MM.1S (cell line): ENCODE data around the gene PLCG2.

ENCODE experiments used
- DNase-seq: peaks from one replicate; pipeline ENCODE4 v3.0.0-alpha.2; 2015
- H2AFZ ChIP-seq: fragments of 300-600 bp; sonication (generic); 2 replicates; pipeline ENCODE4 v1.6.0; 2016; ENCODE audit warnings: antibody characterized with exemption, low read length
- H3F3A ChIP-seq: fragments of 300-600 bp; sonication (generic); 2 replicates; pipeline ENCODE4 v1.6.1; 2016; ENCODE audit warnings: mild to moderate bottlenecking, antibody characterized with exemption, low read length, moderate library complexity, mixed read lengths; ENCODE audit not compliant: insufficient read depth
- H3K27ac ChIP-seq: fragments of 300-600 bp; sonication (generic); 2 replicates; pipeline ENCODE4 v1.5.1; 2016; ENCODE audit warnings: mild to moderate bottlenecking, low read length
- H3K27me3 ChIP-seq: fragments of 300-600 bp; sonication (generic); replicated peaks from 2 replicates; pipeline ENCODE4 v1.6.0; 2016; ENCODE audit warnings: low read length; ENCODE audit not compliant: insufficient read depth
- H3K36me3 ChIP-seq: fragments of 300-600 bp; sonication (generic); replicated peaks from 2 replicates; pipeline ENCODE4 v1.6.1; 2016; ENCODE audit warnings: mild to moderate bottlenecking, low read length, mixed read lengths; ENCODE audit not compliant: insufficient read depth
- H3K4me1 ChIP-seq: fragments of 300-600 bp; sonication (generic); 2 replicates; pipeline ENCODE4 v1.6.1; 2016; ENCODE audit warnings: low read length, mixed read lengths
- H3K4me2 ChIP-seq: fragments of 300-600 bp; sonication (generic); 2 replicates; pipeline ENCODE4 v1.6.0; 2016; ENCODE audit warnings: low read depth, low read length
- H3K4me3 ChIP-seq: fragments of 300-600 bp; sonication (generic); 2 replicates; pipeline ENCODE4 v1.5.1; 2016; ENCODE audit warnings: low read length, mixed read lengths
- H3K79me2 ChIP-seq: fragments of 300-600 bp; sonication (generic); 2 replicates; pipeline ENCODE4 v1.6.1; 2016; ENCODE audit warnings: mixed run types, low read length, mixed read lengths
- H3K9ac ChIP-seq: fragments of 300-600 bp; sonication (generic); 2 replicates; pipeline ENCODE4 v1.6.1; 2016; ENCODE audit warnings: low read length, mixed read lengths
- H3K9me2 ChIP-seq: fragments of 300-600 bp; sonication (generic); replicated peaks from 2 replicates; pipeline ENCODE4 v1.6.1; 2016; ENCODE audit warnings: mild to moderate bottlenecking, low read length, mixed read lengths; ENCODE audit not compliant: insufficient read depth
- H3K9me3 ChIP-seq: fragments of 300-600 bp; sonication (generic); replicated peaks from 2 replicates; pipeline ENCODE4 v1.6.1; 2016; ENCODE audit warnings: mild to moderate bottlenecking, low read length, mixed read lengths; ENCODE audit not compliant: insufficient read depth
- H4K20me1 ChIP-seq: fragments of 300-600 bp; sonication (generic); 2 replicates; pipeline ENCODE4 v1.6.1; 2016; ENCODE audit warnings: mild to moderate bottlenecking, low read length, moderate library complexity, mixed read lengths; ENCODE audit not compliant: insufficient read depth
- EZH2 ChIP-seq: fragments of 300-600 bp; sonication (generic); optimal IDR thresholded peaks from 2 replicates; pipeline ENCODE3; 2017; ENCODE audit warnings: low read depth, mild to moderate bottlenecking, antibody characterized with exemption, low read length, mixed read lengths
- EZH2phosphoT487 ChIP-seq: fragments of 300-600 bp; sonication (generic); IDR thresholded peaks from 2 replicates; pipeline ENCODE4 v1.6.1; 2018; ENCODE audit warnings: antibody characterized with exemption, low read length
- TF ChIP-seq, protein P1 (sequence below): fragments of 300-600 bp; sonication (generic); IDR thresholded peaks from 2 replicates; pipeline ENCODE4 v1.5.1; 2016; ENCODE audit warnings: antibody characterized with exemption, low read length, mixed read lengths

Gene PLCG2

DNA sequence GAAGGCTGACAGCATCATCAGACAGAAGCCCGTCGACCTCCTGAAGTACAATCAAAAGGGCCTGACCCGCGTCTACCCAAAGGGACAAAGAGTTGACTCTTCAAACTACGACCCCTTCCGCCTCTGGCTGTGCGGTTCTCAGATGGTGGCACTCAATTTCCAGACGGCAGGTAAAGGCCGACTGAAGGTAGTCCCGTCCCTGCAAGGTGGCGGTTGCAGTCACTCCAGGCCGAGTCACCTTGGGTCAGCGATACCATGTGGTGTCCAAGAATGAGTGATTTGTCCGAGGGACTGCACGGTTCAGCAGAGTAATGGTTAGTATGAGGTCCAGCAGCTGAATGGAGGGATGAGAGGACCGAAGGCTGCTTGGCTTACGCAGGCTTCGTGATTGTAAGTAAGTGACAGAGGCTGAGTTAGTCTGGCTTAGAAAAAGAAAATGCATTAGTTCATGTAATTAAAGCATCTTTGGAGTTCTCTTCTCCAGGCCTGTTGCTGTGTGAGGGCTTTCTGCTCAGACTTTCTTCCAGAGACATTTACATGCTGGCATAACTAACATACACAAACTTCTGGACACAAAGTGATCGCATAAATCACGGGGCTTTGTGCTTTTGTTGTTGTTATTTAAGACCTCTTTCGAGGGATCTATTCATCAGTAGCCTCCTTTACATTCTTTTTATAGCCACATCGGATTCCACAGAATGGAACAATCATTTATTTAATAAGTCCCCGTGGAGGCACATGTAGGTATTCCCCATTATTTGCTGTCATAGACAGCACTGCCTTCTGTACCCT, 157.3 kb downstream of the PLCG2 start:
- H3K4me1 ChIP-seq: no peaks in the 10 kb centered on the region
- no peak for TF ChIP-seq EZH2
- no peak for TF ChIP-seq EZH2phosphoT487
- TF ChIP-seq, protein P1, sequence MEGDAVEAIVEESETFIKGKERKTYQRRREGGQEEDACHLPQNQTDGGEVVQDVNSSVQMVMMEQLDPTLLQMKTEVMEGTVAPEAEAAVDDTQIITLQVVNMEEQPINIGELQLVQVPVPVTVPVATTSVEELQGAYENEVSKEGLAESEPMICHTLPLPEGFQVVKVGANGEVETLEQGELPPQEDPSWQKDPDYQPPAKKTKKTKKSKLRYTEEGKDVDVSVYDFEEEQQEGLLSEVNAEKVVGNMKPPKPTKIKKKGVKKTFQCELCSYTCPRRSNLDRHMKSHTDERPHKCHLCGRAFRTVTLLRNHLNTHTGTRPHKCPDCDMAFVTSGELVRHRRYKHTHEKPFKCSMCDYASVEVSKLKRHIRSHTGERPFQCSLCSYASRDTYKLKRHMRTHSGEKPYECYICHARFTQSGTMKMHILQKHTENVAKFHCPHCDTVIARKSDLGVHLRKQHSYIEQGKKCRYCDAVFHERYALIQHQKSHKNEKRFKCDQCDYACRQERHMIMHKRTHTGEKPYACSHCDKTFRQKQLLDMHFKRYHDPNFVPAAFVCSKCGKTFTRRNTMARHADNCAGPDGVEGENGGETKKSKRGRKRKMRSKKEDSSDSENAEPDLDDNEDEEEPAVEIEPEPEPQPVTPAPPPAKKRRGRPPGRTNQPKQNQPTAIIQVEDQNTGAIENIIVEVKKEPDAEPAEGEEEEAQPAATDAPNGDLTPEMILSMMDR: no peak
- no peaks in the 10 kb centered on the region for H4K20me1 ChIP-seq
- no peaks in the 10 kb centered on the region for H3F3A ChIP-seq
- no peaks in the 10 kb centered on the region for H3K27me3 ChIP-seq
- no peak overlapping the region for H3K9ac ChIP-seq
- no peak overlapping the region for H3K4me2 ChIP-seq
- H3K36me3 ChIP-seq: no peaks in the 10 kb centered on the region
- H3K9me3 ChIP-seq: no peaks in the 10 kb centered on the region
- H3K9me2 ChIP-seq: no peaks in the 10 kb centered on the region
- no peak overlapping the region for H3K27ac ChIP-seq
- no peak for DNase-seq
- H3K4me3 ChIP-seq: no peak overlapping the region
- H3K79me2 ChIP-seq: no peaks in the 10 kb centered on the region
- H2AFZ ChIP-seq: no peak overlapping the region

DNA sequence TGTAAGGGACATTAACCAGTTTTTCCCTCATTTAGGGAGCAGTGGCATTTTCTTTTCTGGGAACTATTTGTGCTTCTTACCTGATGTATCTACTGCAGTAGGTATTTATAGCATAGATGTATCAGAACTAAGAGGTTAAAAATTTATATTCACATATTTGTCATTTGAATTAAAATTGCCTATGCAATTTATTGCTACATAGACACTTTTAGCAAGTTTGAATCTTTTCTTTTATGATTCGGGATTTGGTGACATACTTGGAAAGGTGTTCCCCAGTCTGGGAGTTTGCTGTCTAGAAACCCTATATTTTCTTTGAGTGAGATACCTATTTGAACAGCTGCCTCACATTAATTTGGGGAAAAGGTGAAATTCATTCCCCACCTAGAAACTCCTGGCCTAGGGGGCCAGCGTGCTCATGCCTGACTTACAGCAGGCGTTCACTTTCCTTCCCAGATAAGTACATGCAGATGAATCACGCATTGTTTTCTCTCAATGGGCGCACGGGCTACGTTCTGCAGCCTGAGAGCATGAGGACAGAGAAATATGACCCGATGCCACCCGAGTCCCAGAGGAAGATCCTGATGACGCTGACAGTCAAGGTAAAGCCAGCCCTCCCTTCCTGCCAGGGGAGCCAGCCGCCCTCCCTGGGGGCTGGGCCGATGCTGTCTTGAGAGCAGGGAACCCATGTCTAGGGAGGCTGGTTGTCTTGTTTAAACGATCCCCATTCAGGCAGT, 158.4 kb downstream of the PLCG2 start:
- no peak overlapping the region for H3K4me3 ChIP-seq
- no peaks in the 10 kb centered on the region for H3K9me3 ChIP-seq
- H3K27me3 ChIP-seq: no peaks in the 10 kb centered on the region
- H3F3A ChIP-seq: no peaks in the 10 kb centered on the region
- no peaks in the 10 kb centered on the region for H3K9me2 ChIP-seq
- no peaks in the 10 kb centered on the region for H4K20me1 ChIP-seq
- no peak overlapping the region for H3K4me2 ChIP-seq
- H2AFZ ChIP-seq: no peak overlapping the region
- H3K9ac ChIP-seq: no peak overlapping the region
- no peak overlapping the region for H3K27ac ChIP-seq
- H3K4me1 ChIP-seq: no peaks in the 10 kb centered on the region
- no peak for DNase-seq
- H3K79me2 ChIP-seq: no peaks in the 10 kb centered on the region
- H3K36me3 ChIP-seq: no peaks in the 10 kb centered on the region
- TF ChIP-seq EZH2: no peak
- TF ChIP-seq, protein P1: no peak
- TF ChIP-seq EZH2phosphoT487: no peak

DNA sequence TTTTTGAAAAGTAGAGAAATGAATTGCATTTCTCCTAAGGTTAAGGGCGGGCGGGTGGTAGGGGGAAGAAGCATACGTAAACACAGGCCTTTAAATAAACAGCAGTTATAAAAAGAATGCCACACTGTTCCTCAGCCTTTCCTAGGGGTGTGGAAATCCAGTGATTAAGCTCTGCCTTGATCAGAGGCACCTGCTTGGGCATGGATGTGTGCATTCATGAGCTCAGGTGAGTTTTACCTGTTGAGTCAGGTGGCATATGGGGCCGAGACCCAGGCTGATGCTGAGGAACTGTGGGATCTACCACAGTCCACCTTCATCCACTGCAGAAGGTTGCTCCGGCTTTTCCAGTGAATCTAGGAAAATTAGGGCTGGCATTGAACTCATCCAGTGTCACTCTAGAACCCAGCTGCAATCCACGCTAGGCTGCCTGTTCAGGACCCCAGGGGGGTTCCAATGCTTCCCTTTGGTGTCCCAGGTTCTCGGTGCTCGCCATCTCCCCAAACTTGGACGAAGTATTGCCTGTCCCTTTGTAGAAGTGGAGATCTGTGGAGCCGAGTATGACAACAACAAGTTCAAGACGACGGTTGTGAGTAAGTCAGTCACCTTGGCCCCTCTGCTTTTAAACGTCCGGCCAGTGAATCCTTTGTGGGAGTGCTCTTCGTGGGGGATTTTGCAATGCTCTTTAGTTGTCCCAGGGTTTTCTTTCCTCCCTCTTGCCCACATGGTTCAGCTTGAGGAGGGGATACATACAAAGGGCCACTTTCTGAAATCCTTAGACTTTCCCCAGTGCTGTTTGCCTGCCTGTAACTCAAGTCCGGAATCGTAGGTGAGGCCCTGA, 159.5 kb downstream of the PLCG2 start:
- no peak overlapping the region for H2AFZ ChIP-seq
- TF ChIP-seq EZH2phosphoT487: no peak
- TF ChIP-seq, protein P1: no peak
- TF ChIP-seq EZH2: no peak
- no peak for DNase-seq
- H3F3A ChIP-seq: no peaks in the 10 kb centered on the region
- H3K4me3 ChIP-seq: no peak overlapping the region
- no peaks in the 10 kb centered on the region for H4K20me1 ChIP-seq
- H3K9ac ChIP-seq: no peak overlapping the region
- no peak overlapping the region for H3K27ac ChIP-seq
- H3K36me3 ChIP-seq: no peaks in the 10 kb centered on the region
- H3K9me3 ChIP-seq: no peaks in the 10 kb centered on the region
- no peaks in the 10 kb centered on the region for H3K9me2 ChIP-seq
- H3K27me3 ChIP-seq: no peaks in the 10 kb centered on the region
- H3K4me2 ChIP-seq: no peak overlapping the region
- H3K79me2 ChIP-seq: no peaks in the 10 kb centered on the region
- no peaks in the 10 kb centered on the region for H3K4me1 ChIP-seq
